ENCODE results near the gene CDR2L.
A peak's percentile ranks its signal among the peaks of the same experiment; 100 is the strongest.

Gene CDR2L

GRCh38 chr17:74987418-74987908, at the start of gene CDR2L:
TSS of gene CDR2L (plus strand) at chr17:74987632. CDS start at chr17:74988044, 412 bp downstream.
- DNase-seq, result peak; percentile 76 to 92

- DNase-seq, result no peak
These were observed 49.1 kb upstream of the CDR2L start for GRCh38 chr17:74938194-74938950.

- no peak for DNase-seq
These were observed 47.9 kb upstream of the CDR2L start for GRCh38 chr17:74939534-74939933.

- DNase-seq, result no peak
These were observed 46.2 kb upstream of the CDR2L start for GRCh38 chr17:74941128-74941725.

GRCh38 chr17:74943808-74944522, 43.5 kb upstream of the CDR2L start:
- no peak for DNase-seq

GRCh38 chr17:74945543-74945942, 41.9 kb upstream of the CDR2L start:
- no peak for DNase-seq

GRCh38 chr17:74946641-74947040, 40.8 kb upstream of the CDR2L start:
- DNase-seq, result no peak

GRCh38 chr17:74947041-74947754, 40.2 kb upstream of the CDR2L start:
- DNase-seq, result no peak

- DNase-seq, result no peak
These were observed 37.8 kb upstream of the CDR2L start for GRCh38 chr17:74949455-74950115.

- no peak for DNase-seq
These were observed 37.2 kb upstream of the CDR2L start for GRCh38 chr17:74950207-74950606.

- no peak for DNase-seq
These were observed 36.4 kb upstream of the CDR2L start for GRCh38 chr17:74951065-74951464.

GRCh38 chr17:74951680-74952421, 35.6 kb upstream of the CDR2L start:
- DNase-seq, result no peak

GRCh38 chr17:74952431-74953133, 34.9 kb upstream of the CDR2L start:
- DNase-seq, result no peak

GRCh38 chr17:74953134-74953687, 34.2 kb upstream of the CDR2L start:
- DNase-seq, result no peak

- DNase-seq, result no peak
These were observed 33.3 kb upstream of the CDR2L start for GRCh38 chr17:74954115-74954514.

- no peak for DNase-seq
These were observed 32.6 kb upstream of the CDR2L start for GRCh38 chr17:74954665-74955421.

GRCh38 chr17:74956093-74956492, 31.3 kb upstream of the CDR2L start:
- DNase-seq, result no peak

GRCh38 chr17:74957935-74958740, 29.3 kb upstream of the CDR2L start:
- DNase-seq, result peak in 1 of 2 experiments; percentile 12

All from cerebellar nuclear complex (tissue), 1 donor.